HepG2 (cell line): Measurements from ENCODE around the gene FGGY. TPM values are rescaled to one million over a fixed set of nuclear protein-coding genes. Genes with fewer than 3 reads are reported as not detected.

ENCODE experiments used
- AHR ChIP-seq: IDR thresholded peaks from 2 replicates; pipeline ENCODE4 v1.6.1; 2018; ENCODE audit warnings: missing genetic modification reagents, missing compliant biosample characterization
- ESRRA ChIP-seq: sonication (generic); formaldehyde crosslinking; IDR thresholded peaks from 2 replicates; pipeline ENCODE4 v1.5.1; 2020; ENCODE audit warnings: mild to moderate bottlenecking, low read depth, missing genetic modification reagents
- FOXO1 ChIP-seq: sonication (generic); formaldehyde crosslinking; IDR thresholded peaks from 2 replicates; pipeline ENCODE4 v1.4.0; 2020; ENCODE audit warnings: missing genetic modification reagents
- HIVEP1 ChIP-seq: sonication (generic); formaldehyde crosslinking; IDR thresholded peaks from 2 replicates; pipeline ENCODE4 v1.4.0; 2020; ENCODE audit warnings: mild to moderate bottlenecking, missing genetic modification reagents
- HOXA3 ChIP-seq: sonication (generic); formaldehyde crosslinking; IDR thresholded peaks from 2 replicates; pipeline ENCODE4 v1.5.0; 2020; ENCODE audit warnings: missing genetic modification reagents
- ISL2 ChIP-seq: sonication (generic); formaldehyde crosslinking; IDR thresholded peaks from 2 replicates; pipeline ENCODE4 v1.5.0; 2020; ENCODE audit warnings: missing genetic modification reagents
- POGZ ChIP-seq: sonication (generic); formaldehyde crosslinking; IDR thresholded peaks from 2 replicates; pipeline ENCODE4 v1.4.0; 2020; ENCODE audit warnings: mild to moderate bottlenecking, missing genetic modification reagents
- RELA ChIP-seq: sonication (generic); formaldehyde crosslinking; IDR thresholded peaks from 2 replicates; pipeline ENCODE4 v1.4.0; 2020; ENCODE audit warnings: missing genetic modification reagents
- RNF2 ChIP-seq: fragments of 450-650 bp; conservative IDR thresholded peaks from 2 replicates; pipeline ENCODE4 v1.6.1; 2016; ENCODE audit warnings: low read depth
- SMAD1 ChIP-seq: sonication (generic); formaldehyde crosslinking; IDR thresholded peaks from 2 replicates; pipeline ENCODE4 v1.4.0; 2020; ENCODE audit warnings: missing genetic modification reagents, low read depth, mild to moderate bottlenecking, borderline replicate concordance
- SRSF4 ChIP-seq: fragments of 200-400 bp; formaldehyde crosslinking; IDR thresholded peaks from one replicate; pipeline ENCODE4 v1.6.1; 2018; ENCODE audit warnings: mild to moderate bottlenecking, low read depth, low read length, moderate library complexity; ENCODE audit not compliant: poor library complexity, severe bottlenecking
- TEAD3 ChIP-seq: optimal IDR thresholded peaks from 2 replicates; pipeline ENCODE3; 2016; ENCODE audit warnings: borderline replicate concordance
- XBP1 ChIP-seq: sonication (generic); formaldehyde crosslinking; IDR thresholded peaks from 2 replicates; pipeline ENCODE4 v1.5.0; 2020; ENCODE audit warnings: missing genetic modification reagents
- ZNF124 ChIP-seq: sonication (generic); formaldehyde crosslinking; IDR thresholded peaks from 2 replicates; pipeline ENCODE4 v1.4.0; 2020; ENCODE audit warnings: missing genetic modification reagents
- ZNF138 ChIP-seq: sonication (generic); formaldehyde crosslinking; IDR thresholded peaks from 2 replicates; pipeline ENCODE4 v1.5.0; 2020; ENCODE audit warnings: mild to moderate bottlenecking, low read depth, missing genetic modification reagents
- ZNF337 ChIP-seq: sonication (generic); formaldehyde crosslinking; IDR thresholded peaks from 2 replicates; pipeline ENCODE4 v1.5.1; 2020; ENCODE audit warnings: missing genetic modification reagents, low read depth, mild to moderate bottlenecking, borderline replicate concordance
- ZNF431 ChIP-seq: sonication (generic); formaldehyde crosslinking; IDR thresholded peaks from 2 replicates; pipeline ENCODE4 v1.9.0; 2022; ENCODE audit warnings: missing genetic modification reagents, low read depth, mild to moderate bottlenecking, borderline replicate concordance
- ZNF451 ChIP-seq: sonication (generic); formaldehyde crosslinking; IDR thresholded peaks from 2 replicates; pipeline ENCODE4 v1.5.0; 2020; ENCODE audit warnings: mild to moderate bottlenecking, missing genetic modification reagents
- ZNF777 ChIP-seq: sonication (generic); formaldehyde crosslinking; IDR thresholded peaks from 2 replicates; pipeline ENCODE4 v1.4.0; 2020; ENCODE audit warnings: missing genetic modification reagents
- ZNF883 ChIP-seq: sonication (generic); formaldehyde crosslinking; IDR thresholded peaks from 2 replicates; pipeline ENCODE4 v1.5.1; 2020; ENCODE audit warnings: mild to moderate bottlenecking, missing genetic modification reagents; ENCODE audit errors: not compliant biosample characterization
- ZSCAN20 ChIP-seq: sonication (generic); formaldehyde crosslinking; IDR thresholded peaks from 2 replicates; pipeline ENCODE4 v1.4.0; 2020; ENCODE audit warnings: missing genetic modification reagents, mild to moderate bottlenecking, borderline replicate concordance
- polyA plus RNA-seq, 8 experiments: library from polyadenylated mRNA; depleted of rRNA in 3 of 8; stranded (reverse) in 7 of 8; unstranded in 1 of 8; fragments of >200 nt; fragmentation: Illumina TruSeq in 4 of 8; extraction: Trizol in 4 of 8; gene quantifications; 2 replicates each; pipeline versions ENCODE4 v1.2.1 to v1.2.3, GENCODE V29; 2011 to 2016; ENCODE audit warnings: low read depth in 4 of 8, missing spikeins in 1 of 8, mixed read lengths in 1 of 8; ENCODE audit not compliant: insufficient read depth in 1 of 8
- total RNA-seq, 5 experiments: library from RNA; depleted of rRNA; stranded (reverse); fragments of >200 nt; fragmentation: Illumina TruSeq; extraction: Trizol; gene quantifications; 2 replicates each; pipeline ENCODE4 v1.2.3, GENCODE V29; 2016; ENCODE audit warnings: low read depth in 1 of 5
- TF ChIP-seq, protein P1 (sequence below): sonication (generic); formaldehyde crosslinking; IDR thresholded peaks from 2 replicates; pipeline ENCODE4 v1.9.0; 2022; ENCODE audit warnings: missing genetic modification reagents, mild to moderate bottlenecking, borderline replicate concordance
- TF ChIP-seq, protein P2 (sequence below): sonication (generic); formaldehyde crosslinking; IDR thresholded peaks from 2 replicates; pipeline ENCODE4 v1.4.0; 2020; ENCODE audit warnings: missing genetic modification reagents; ENCODE audit errors: not compliant biosample characterization
- TF ChIP-seq, protein P3 (sequence below): sonication (generic); formaldehyde crosslinking; IDR thresholded peaks from 2 replicates; pipeline ENCODE4 v1.4.0; 2020; ENCODE audit warnings: missing genetic modification reagents
- TF ChIP-seq, protein P4 (sequence below): sonication (generic); formaldehyde crosslinking; IDR thresholded peaks from 2 replicates; pipeline ENCODE4 v1.8.1; 2023; ENCODE audit warnings: mild to moderate bottlenecking, missing genetic modification reagents
- TF ChIP-seq, protein P5 (sequence below): sonication (generic); formaldehyde crosslinking; IDR thresholded peaks from 2 replicates; pipeline ENCODE4 v1.4.0; 2020; ENCODE audit warnings: missing genetic modification reagents

The FGGY gene
- total and polyA plus RNA-seq, 2 of the 13 experiments (the other 11 are each of a cell fraction or from before 2014, with no cell fraction given): 15.7 to 27.5 TPM

DNA sequence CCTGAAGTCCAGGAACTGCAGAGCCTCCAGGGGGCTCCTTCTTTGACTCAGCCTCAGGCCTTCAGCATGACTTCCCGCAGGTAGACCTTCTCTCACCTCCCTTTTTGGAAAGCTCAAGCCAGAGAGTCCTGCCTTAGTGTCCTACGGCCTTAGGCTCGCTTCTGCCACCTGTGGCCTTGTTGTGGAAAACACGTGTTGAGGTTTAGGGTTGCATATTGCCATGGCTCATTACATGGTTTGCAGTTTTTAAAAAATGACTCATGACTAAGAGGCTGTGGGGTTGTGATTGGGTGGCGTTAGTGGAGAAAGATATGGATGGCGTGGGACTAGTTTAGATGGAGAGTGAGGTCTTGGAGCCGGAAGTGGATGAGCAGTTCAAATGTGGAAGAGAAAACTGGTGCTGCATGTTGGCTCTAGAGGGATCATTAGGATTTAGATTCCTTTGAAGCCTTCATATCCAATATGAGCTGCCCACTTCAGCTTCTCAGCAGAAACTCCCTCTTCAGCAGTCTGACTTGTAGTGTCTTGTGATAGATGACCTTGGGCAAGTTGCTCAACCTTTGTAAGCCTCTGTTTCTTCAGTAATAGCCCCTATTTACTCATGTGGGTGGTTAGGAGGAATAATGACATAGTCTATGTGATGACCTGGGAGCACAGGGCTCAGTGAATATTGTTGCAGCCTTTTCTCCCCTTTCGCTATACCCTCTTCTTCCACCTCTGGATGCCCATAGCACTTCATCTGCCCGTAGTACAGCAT lies 6.5 kb upstream of the FGGY start (continued):
- TF ChIP-seq, protein P1, sequence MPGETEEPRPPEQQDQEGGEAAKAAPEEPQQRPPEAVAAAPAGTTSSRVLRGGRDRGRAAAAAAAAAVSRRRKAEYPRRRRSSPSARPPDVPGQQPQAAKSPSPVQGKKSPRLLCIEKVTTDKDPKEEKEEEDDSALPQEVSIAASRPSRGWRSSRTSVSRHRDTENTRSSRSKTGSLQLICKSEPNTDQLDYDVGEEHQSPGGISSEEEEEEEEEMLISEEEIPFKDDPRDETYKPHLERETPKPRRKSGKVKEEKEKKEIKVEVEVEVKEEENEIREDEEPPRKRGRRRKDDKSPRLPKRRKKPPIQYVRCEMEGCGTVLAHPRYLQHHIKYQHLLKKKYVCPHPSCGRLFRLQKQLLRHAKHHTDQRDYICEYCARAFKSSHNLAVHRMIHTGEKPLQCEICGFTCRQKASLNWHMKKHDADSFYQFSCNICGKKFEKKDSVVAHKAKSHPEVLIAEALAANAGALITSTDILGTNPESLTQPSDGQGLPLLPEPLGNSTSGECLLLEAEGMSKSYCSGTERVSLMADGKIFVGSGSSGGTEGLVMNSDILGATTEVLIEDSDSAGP (CRISPR knock-in tag): no peak
- TF ChIP-seq POGZ: peak; percentile 33; the same call in 1 of the 2 replicates
- no peak for TF ChIP-seq RELA (CRISPR knock-in tag)
- no peak for TF ChIP-seq FOXO1 (CRISPR knock-in tag)
- TF ChIP-seq, protein P2, sequence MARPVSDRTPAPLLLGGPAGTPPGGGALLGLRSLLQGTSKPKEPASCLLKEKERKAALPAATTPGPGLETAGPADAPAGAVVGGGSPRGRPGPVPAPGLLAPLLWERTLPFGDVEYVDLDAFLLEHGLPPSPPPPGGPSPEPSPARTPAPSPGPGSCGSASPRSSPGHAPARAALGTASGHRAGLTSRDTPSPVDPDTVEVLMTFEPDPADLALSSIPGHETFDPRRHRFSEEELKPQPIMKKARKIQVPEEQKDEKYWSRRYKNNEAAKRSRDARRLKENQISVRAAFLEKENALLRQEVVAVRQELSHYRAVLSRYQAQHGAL (CRISPR knock-in tag): no peak
- TF ChIP-seq, protein P3, sequence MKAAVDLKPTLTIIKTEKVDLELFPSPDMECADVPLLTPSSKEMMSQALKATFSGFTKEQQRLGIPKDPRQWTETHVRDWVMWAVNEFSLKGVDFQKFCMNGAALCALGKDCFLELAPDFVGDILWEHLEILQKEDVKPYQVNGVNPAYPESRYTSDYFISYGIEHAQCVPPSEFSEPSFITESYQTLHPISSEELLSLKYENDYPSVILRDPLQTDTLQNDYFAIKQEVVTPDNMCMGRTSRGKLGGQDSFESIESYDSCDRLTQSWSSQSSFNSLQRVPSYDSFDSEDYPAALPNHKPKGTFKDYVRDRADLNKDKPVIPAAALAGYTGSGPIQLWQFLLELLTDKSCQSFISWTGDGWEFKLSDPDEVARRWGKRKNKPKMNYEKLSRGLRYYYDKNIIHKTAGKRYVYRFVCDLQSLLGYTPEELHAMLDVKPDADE (CRISPR knock-in tag): no peak
- TF ChIP-seq HIVEP1: no peak
- TF ChIP-seq ZNF124: no peak
- TF ChIP-seq RNF2: 0 out of 2 replicates have a peak, but pooled peaks have one; percentile 35
- TF ChIP-seq ZNF883 (CRISPR knock-in tag): no peak
- TF ChIP-seq SRSF4: no peak
- no peak for TF ChIP-seq ZNF138
- peak; percentile 59 for TF ChIP-seq TEAD3 (CRISPR knock-in tag)
- TF ChIP-seq XBP1 (CRISPR knock-in tag): no peak
- no peak for TF ChIP-seq ESRRA
- no peak for TF ChIP-seq ZNF337 (CRISPR knock-in tag)
- TF ChIP-seq, protein P4, sequence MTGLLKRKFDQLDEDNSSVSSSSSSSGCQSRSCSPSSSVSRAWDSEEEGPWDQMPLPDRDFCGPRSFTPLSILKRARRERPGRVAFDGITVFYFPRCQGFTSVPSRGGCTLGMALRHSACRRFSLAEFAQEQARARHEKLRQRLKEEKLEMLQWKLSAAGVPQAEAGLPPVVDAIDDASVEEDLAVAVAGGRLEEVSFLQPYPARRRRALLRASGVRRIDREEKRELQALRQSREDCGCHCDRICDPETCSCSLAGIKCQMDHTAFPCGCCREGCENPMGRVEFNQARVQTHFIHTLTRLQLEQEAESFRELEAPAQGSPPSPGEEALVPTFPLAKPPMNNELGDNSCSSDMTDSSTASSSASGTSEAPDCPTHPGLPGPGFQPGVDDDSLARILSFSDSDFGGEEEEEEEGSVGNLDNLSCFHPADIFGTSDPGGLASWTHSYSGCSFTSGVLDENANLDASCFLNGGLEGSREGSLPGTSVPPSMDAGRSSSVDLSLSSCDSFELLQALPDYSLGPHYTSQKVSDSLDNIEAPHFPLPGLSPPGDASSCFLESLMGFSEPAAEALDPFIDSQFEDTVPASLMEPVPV (CRISPR knock-in tag): no peak
- no peak for TF ChIP-seq ZNF777 (CRISPR knock-in tag)
- TF ChIP-seq SMAD1 (CRISPR knock-in tag): no peak
- TF ChIP-seq ZSCAN20 (CRISPR knock-in tag): no peak
- TF ChIP-seq HOXA3 (CRISPR knock-in tag): no peak
- no peak for TF ChIP-seq AHR (CRISPR knock-in tag)
- TF ChIP-seq, protein P5, sequence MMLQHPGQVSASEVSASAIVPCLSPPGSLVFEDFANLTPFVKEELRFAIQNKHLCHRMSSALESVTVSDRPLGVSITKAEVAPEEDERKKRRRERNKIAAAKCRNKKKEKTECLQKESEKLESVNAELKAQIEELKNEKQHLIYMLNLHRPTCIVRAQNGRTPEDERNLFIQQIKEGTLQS (CRISPR knock-in tag): no peak
- TF ChIP-seq ZNF451: 0 out of 2 replicates have a peak, but pooled peaks have one; percentile 32
- TF ChIP-seq ZNF431 (CRISPR knock-in tag): no peak
- no peak for TF ChIP-seq ISL2
